HPDE6-E6E7 (cell line): ENCODE results near the gene CHRDL1.

ENCODE experiments used
- DNase-seq: peaks from one replicate; pipeline ENCODE4 v3.0.0; 2011; ENCODE audit warnings: missing footprints; ENCODE audit errors: extremely low spot score

Gene CHRDL1

GRCh38 chrX:110743679-110744340, 51.8 kb downstream of the CHRDL1 start:
- DNase-seq = no peak

DNA sequence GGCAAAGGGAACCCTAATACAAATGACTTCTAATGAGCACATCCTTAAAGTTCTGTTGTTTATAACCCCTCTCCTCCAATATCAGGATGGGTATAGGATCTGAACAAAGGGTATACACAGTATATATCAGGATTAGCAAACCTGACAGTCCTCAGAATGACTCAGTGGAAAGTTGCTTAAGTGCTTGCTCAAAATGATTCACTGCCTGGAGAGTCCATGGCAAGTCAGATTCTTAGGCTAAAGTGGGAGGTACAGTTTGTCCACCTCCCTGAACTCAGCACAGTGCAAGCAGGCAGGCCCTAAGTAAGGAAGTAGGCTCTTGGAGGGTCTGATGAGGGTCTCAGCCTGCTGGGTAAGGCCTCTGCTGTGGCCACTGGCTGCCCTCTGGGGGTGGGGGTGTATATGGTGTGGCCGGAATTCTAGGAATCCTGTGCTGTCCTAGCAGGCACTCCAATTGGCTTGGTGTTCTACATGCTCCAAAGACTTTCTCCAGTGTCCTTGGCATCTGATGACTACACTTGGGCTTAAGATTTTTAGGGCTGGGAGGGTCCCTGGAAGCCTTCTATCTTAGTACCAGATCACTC, 54.3 kb downstream of the CHRDL1 start:
- no peak for DNase-seq

- no peak for DNase-seq
Observed at GRCh38 chrX:110734894-110735541, 60.6 kb downstream of the CHRDL1 start.

DNA sequence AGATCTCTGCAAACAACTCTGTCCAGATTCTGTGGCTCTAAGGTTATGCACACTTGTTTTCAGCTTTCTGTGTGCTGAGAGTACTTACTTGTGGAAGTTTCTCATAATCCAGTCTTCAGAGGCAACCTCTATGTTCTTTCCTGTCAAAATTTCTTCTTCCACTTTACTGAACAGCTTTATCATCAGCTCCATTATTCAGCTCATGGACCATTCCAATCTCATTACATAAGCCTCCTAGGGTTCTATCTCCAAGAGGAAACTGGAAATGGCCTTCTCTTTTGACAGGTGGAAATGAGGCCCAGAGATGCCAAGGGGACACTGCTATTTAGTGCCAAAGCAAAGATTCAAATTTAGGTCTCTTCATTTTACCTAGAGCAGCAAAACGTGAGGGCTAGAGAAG, 61.3 kb downstream of the CHRDL1 start:
- DNase-seq = no peak

DNA sequence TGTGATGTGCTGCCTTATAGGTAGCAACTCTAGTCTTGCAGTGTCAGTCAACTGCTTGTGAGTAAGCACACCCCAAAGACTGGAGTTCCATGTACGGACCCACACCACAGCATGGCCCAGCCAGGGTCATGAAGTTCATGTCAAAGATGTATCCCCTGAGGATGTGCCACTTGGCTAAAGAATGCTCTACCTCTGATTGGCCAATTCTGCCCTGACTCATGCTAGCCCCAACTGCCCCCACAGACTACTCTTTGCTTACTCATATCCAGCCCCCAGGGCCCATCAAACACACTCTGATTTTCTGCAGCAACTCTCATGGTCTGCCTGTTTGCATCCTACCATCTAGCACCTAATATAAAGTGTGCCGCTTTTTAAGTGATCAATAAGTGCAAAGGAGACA, 62.5 kb downstream of the CHRDL1 start:
- no peak for DNase-seq

DNA sequence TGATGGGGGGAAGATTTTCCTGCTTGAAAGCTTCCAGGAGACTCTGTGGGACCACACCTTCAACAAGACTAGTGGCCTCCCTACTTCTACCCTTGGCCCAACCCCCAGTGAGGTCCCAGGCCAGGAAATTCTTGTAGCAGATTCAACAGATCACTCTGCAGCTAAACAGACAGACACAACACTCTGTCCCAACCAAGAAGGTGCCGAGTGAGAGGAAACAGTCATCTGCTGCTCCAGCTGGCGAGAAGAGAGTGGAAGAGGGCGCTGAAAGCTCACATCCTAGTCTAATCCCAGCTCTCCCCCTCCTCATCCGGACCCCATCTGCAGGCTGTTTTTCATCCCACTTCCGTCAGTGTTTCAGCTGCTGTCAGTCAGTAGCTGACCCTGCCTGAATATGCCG, 63.4 kb downstream of the CHRDL1 start:
- no peak for DNase-seq

- DNase-seq = no peak
Observed at GRCh38 chrX:110723844-110724243, 71.8 kb downstream of the CHRDL1 start.

DNA sequence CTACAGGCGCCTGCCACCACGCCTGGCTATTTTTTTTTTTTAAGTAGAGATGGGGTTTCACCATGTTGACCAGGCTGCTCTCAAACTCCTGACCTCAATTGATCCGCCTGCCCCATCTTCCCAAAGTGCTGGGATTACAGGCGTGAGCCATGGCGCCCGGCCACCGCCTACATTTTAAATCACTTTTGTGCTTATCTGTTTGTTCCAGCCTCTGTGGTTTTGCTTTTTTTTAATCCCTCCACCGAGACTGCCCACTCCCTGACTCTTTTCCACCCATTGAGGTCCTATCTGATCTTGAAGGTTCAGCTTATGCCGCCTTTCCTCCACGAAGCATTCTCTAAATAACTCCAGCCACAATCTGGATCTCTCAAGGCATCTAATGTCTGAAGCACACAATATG, 73.5 kb downstream of the CHRDL1 start:
- no peak for DNase-seq

DNA sequence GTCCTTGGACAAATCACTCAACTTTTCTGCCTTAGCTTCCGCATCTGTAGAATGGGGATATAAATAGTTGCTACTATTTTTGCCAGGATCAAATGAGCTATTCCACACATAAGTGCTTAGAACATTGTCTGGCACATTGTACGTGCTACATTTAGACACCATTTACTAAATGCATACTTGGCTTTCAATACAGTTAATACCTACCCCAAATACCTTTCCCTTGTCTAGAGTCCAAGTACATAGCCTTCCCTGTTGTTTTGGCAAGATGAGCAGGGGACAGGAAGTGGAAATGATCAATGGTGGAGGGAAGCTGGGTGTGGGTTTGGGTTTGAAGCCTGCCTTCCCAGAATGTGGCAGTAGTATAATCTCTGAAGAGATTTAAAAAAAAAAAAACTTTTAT, 82.0 kb downstream of the CHRDL1 start:
- DNase-seq = no peak

DNA sequence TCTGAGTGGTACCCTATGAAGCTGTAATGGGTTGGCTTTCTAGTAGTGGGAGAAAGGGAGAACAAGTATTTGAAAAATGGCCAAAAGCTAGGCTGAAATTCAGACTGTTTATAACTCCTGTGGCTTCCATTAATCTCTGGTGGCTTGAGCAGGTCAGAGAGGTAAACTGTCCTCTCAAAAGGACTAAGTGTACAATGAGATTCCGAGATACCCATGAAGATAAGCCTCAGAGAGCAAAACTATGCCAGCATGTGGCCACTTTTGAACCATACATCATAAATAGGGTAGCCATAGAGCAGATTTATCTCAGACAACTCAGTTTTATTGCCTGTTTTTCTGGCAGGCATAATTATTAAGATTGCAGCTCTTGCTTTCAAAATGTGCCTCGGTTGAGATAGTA, 89.2 kb downstream of the CHRDL1 start:
- DNase-seq = no peak

- DNase-seq = no peak
Observed at GRCh38 chrX:110703641-110704040, 92.0 kb downstream of the CHRDL1 start.

DNA sequence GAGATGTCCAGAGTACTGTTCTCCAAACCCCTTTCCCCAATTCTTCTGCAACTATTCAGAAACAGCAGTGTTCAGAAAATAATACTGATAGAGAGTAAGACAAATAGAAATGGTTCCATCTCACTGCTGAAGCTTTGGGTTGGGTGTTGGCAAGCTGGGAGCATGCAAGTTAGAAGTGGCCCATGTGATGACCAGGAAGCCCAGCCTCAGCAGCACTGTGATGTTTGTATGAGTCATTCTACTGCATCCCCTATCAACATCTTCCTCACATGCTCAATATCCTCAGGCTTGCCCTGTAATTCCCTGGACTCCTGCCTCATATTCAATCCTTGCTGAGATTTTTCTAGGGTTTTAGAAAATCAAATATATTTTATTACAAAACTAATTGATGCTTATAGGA, 96.5 kb downstream of the CHRDL1 start:
- no peak for DNase-seq

GRCh38 chrX:110698696-110699095, 96.9 kb downstream of the CHRDL1 start:
- no peak for DNase-seq

DNA sequence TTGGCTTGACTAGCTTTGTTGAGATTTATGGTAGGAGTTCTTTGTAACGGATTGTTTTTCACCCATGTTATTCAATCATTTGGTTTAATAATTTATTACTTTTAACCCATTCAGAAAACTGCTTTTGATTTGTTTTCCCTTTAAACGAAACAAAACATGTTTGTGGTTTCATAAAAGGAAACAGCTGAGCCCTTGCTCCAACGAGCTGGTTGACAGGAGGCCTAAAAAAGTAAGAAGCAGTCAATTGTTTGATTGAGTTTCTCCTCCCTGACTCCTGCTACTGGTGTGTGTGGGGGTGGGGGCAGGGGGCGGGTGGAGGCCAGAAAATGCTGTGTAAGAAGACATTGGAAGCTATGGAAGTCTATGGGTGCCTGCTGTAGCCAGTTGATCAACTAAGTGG, 102.8 kb downstream of the CHRDL1 start:
- no peak for DNase-seq

- no peak for DNase-seq
Observed at GRCh38 chrX:110691446-110691845, 104.2 kb downstream of the CHRDL1 start.

DNA sequence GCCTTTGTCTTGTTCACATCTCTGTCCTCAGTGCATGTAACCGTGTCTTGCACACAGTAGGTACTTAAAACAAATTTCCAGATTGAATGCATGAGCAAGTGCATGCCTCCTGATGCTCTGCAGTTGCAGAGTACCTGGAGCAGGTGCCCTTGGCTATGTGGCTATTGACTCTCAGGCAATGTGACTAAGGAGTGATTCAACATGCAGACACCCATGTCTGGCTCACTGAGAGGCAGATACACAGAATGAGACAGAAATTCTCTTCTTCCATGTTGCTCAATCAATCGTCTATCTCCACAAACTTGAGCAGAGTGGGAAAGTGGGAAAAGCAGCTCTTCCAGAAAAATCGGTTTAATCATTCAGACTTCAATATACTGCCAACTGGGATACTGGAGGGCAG, 111.0 kb downstream of the CHRDL1 start:
- DNase-seq = no peak

DNA sequence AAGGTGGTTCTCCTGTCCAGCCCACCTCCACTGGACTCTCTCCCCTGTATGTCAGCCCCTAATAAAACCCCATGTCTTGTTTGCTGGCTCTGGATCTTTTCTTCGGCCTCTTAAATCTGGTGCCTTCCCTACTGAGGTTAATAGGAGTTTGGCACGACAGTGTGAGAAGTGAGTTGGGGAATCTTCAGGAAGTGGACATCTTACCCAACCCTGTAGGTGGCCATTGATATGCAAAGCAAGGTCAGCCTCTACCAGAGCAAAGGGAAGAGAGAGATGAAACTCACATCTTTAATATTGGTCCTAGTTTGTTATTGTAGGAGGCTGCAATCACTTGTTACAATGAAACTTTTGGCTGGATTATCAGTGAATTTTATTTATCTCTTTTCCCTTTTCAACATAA, 111.7 kb downstream of the CHRDL1 start:
- DNase-seq = no peak

DNA sequence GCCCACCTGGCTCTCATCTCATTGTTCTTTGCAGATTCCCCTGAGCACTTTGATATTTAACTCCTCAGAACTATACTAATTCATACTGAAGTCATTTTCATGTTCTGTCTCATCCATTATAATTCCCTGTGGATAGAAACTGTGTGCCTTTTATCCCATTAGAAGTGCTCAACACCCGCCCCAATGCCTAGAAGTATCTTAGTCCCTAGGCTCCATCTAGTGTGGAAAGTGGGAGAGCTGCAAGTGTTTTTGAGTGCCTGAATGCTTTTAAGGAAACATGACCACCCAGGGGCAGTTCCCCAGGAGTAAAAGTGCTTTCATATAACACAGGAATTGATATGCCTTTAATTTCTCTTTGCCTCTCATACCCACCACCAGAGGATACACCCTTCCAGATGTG, 117.0 kb downstream of the CHRDL1 start:
- no peak for DNase-seq

DNA sequence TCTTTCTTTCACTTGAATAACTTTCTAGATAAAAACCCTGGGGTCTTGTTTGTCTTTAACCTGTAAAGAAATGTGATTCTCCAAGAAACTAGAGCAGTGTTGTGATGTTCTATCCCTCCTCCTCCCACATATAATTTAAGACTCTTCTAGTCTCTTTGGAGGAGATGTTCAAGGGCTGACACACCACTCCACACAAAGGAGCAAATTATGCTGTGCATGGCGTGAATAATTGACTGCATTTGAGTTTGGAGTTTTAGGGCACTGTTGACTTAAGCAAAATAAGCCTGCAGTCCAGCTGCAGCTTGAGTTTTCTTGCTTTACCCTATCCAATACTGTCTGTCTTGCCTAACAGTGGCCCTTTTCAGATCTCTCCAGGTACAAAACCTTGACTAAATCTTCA, 119.7 kb downstream of the CHRDL1 start:
- no peak for DNase-seq

GRCh38 chrX:110671068-110671803, 124.4 kb downstream of the CHRDL1 start:
- DNase-seq = no peak

DNA sequence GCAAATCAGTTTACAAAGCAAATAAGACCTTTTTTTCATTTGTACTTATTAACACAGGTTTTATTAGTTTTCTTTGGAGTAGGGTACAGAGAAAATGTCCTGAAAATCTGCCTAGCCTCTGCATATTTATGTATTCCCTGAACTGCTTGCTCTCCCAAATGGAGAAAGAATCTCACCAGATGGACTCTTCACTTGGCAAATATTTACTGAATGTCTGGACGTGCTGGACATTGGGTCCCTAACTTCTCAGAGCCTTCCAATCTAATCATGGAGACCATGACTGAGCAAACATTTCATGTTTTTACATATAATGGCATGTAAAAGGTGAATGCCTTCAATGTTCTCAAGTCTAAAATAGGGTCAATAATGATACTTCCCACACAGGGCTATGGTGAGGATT, 126.0 kb downstream of the CHRDL1 start:
- DNase-seq = no peak

DNA sequence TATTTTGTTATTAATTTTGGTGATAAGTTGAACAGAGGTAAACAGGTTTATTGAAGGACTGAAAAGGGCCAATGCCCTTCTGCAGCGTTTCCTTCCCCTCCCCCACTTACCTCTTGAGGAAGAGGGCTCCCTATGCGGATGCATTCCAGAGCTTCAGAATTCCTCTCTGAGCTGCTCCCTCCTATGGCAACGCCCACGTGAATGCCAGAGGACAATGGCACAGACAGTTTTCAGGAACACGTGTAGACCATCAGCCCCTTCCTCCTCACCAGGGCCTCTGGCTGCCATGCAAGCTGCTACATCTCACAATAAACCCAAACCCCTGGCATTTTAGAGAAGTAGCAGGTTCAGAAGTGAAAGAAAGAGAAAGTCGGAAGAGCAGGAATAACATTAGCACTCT, 127.9 kb downstream of the CHRDL1 start:
- DNase-seq = no peak
